Measurements from ENCODE around the gene HNRNPCL4. TPM values are rescaled to one million over a fixed set of nuclear protein-coding genes. Genes with fewer than 3 reads are reported as not detected.

Gene HNRNPCL4
- total RNA-seq: not detected in 2 replicates

DNA sequence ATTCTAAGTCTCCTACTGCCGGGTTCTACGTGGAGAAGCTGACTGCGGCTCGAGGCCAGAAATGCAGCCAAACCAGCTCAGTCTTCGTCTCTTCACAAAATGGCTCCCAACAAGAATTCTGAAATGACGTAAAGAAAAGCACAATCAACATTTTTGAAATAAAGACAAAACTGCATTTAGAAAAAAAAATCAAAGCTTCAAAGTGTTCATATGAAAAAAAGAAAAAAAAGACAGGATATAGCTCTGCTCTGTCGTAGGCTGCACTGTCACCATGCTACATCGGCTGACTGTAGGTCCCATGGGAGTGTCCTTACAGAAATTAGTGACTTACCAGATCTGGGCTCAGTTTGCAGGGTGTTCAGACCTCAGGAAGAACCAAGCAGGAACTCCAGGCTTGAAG lies at the start of gene HNRNPCL4:
HNRNPCL4 (minus strand) TSS at position 101 of the 400 bp plus-strand sequence. CDS start 164 bp downstream, outside the sequence.

DNA sequence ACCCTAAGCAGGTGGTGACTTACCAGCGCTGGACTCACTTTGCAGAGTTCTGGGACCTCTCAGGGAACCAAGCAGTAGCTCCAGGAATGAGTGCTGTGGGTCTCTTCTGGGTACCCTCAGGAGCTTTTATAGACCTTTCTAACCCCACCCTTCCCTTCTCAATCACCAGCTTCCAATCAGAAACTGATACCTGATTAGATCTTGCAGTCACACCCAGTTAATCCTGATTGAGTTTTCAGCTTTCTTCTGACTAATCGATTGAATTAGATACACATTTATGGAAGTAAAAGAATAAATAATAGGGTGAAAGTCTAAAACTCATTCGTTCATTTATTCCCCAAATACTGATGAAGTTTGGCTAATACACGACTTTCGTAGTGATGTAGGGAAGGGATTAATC lies 35.9 kb upstream of the HNRNPCL4 start, which contains the start of gene PRAMEF13:
PRAMEF13 (minus strand) TSS at position 101 of the 400 bp plus-strand sequence. CDS start 1,820 bp downstream, outside the sequence.

DNA sequence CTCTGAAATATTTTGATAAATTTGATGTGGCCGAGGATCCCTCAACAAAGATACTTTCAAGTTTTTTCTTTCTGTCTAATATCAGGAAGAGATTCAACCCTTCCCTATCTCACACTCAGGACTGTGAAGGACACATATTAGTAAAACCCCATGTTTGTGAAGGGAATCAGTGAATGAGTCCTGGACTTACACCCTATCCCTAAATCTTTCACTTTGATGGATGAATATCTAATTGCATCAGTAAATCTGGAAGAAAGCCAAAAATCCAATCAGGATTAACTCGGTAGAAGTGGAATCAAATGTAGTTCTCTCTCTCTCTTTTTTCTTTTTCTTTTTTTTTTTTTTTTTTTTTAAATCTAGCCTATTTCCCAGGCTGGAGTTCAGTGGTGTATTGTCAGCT lies 6.1 kb upstream of the HNRNPCL4 start, which contains the start of gene PRAMEF9:
PRAMEF9 (plus strand) TSS at position 301 of the 400 bp plus-strand sequence. CDS start 3,433 bp downstream, outside the sequence.

DNA sequence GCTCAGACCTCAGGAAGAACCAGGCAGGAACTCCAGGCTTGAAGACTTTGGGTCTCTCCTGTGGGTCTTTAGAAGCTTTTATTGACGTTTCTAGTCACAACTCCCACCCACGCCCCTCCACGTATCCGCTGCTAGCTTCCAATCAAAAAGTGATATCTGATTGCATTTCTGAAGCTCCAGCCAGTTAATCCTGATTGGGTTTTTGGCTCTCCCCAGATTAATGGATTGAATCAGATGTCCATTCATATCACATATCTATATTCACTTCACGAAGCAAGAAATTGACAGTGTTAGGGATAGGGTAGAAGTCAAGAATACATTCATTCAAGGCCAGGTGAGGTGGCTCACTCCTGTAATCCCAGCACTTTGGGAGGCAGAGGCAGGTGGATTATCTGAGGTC lies 9.5 kb downstream of the HNRNPCL4 start, which contains the start of gene PRAMEF26:
PRAMEF26 (minus strand) TSS at position 101 of the 400 bp plus-strand sequence. CDS start 2,914 bp downstream, outside the sequence.

DNA sequence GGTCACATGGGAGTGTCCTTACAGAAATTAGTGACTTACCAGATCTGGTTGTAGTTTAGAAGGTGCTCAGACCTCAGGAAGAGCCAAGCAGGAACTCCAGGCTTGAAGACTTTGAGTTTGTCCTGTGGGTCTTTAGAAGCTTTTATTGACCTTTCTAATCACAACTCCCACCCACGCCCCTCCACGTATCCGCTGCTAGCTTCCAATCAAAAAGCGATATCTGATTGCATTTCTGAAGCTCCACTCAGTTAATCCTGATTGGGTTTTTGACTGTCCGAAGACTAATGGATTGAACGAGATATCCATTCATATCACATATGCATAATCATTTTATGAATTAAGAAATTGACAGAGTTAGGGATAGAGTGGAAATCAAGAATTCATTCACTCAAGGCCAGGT lies 48.7 kb downstream of the HNRNPCL4 start, which contains the start of gene HNRNPCL2:
HNRNPCL2 (minus strand) TSS at position 101 of the 400 bp plus-strand sequence. CDS start 454 bp downstream, outside the sequence.

Other genes starting within 250 kb of the HNRNPCL4 start
- gene PRAMEF7, start 249.0 kb downstream of the HNRNPCL4 start, total RNA-seq: not detected in 2 replicates
- not detected in 2 replicates for gene PRAMEF6, start 218.1 kb downstream of the HNRNPCL4 start, total RNA-seq
- gene PRAMEF27, start 109.1 kb downstream of the HNRNPCL4 start, total RNA-seq: not detected in 2 replicates
- gene HNRNPCL3, start 104.9 kb downstream of the HNRNPCL4 start, total RNA-seq: not detected in 2 replicates
- not detected in 2 replicates for gene PRAMEF25, start 94.9 kb downstream of the HNRNPCL4 start, total RNA-seq
- not detected in 2 replicates for gene HNRNPCL2, start 48.8 kb downstream of the HNRNPCL4 start, total RNA-seq
- gene PRAMEF26, start 9.6 kb downstream of the HNRNPCL4 start, total RNA-seq: not detected in 2 replicates
- not detected in 2 replicates for gene PRAMEF9, start 6.2 kb upstream of the HNRNPCL4 start, total RNA-seq
- not detected in 2 replicates for gene PRAMEF13, start 35.8 kb upstream of the HNRNPCL4 start, total RNA-seq
- gene PRAMEF18, start 60.5 kb upstream of the HNRNPCL4 start, total RNA-seq: not detected in 2 replicates
- gene PRAMEF5, start 88.6 kb upstream of the HNRNPCL4 start, total RNA-seq: not detected in 2 replicates
- not detected in 2 replicates for gene PRAMEF8, start 119.5 kb upstream of the HNRNPCL4 start, total RNA-seq
- gene PRAMEF33, start 137.9 kb upstream of the HNRNPCL4 start, total RNA-seq: not detected in 2 replicates
- gene PRAMEF15, start 149.9 kb upstream of the HNRNPCL4 start, total RNA-seq: not detected in 2 replicates
- gene PRAMEF14, start 181.5 kb upstream of the HNRNPCL4 start, total RNA-seq: not detected in 2 replicates
- not detected in 2 replicates for gene PRAMEF19, start 206.3 kb upstream of the HNRNPCL4 start, total RNA-seq
- gene PRAMEF17, start 224.0 kb upstream of the HNRNPCL4 start, total RNA-seq: not detected in 2 replicates
- gene PRAMEF20, start 244.8 kb upstream of the HNRNPCL4 start, total RNA-seq: not detected in 2 replicates

All from placental epithelial cell (primary cell).